ENCODE measurements around the gene IGSF11.
"Not testable (repeated sequence)": the region's sequence is repeated elsewhere in the genome, so short reads cannot be mapped to it uniquely, and the experiment has no call there.

Gene IGSF11
- total RNA-seq = 0 to 0.32 (median 0.02) reads per million in 18 experiments

DNA sequence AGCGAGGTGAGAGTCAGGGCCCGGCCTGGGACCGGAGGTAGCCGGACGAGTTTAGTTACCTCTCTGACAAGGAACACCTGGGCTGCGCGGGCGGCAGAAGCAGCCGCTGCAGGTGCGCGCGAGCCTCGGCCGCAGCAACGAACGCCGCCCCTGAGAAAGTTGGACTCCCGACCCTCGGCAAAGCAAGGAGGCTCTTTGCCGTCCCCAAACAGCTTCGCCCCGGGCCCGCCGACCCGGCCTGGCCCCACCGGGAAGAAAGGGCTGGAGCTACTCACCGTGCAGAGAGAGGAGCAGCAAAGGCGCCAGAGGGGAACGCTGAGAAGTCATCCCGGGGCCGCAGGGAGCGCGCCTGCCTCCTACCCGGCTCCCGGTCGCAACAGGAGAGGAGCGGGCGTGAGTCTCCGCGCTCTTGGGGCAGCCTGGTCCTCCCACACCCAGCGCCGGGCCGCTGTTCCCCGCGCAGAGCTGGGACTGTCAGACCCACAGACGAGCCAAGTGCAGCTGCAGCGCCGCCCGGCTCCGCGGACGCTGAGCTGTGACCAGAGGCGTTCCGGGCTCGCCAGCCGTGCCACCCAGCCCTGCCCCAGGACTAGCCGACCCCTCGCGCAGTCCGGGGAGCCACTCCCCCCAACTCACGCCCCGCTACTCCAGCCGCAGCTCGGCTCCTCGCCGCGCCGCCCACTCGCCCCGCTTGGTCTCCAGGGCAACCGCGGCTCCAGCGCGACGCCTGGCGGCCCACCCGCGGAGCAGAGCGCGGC is at the start of gene IGSF11:
Gene IGSF11 (minus strand): TSS at position 591 of the 758 bp plus-strand sequence. CDS start 264 bp downstream, at position 327.
- peak in 1 of 2 donors; percentile 24 for DNase-seq

GRCh38 chr3:119080364-119080763 is 45.7 kb upstream of the IGSF11 start:
- no peak for DNase-seq

DNA sequence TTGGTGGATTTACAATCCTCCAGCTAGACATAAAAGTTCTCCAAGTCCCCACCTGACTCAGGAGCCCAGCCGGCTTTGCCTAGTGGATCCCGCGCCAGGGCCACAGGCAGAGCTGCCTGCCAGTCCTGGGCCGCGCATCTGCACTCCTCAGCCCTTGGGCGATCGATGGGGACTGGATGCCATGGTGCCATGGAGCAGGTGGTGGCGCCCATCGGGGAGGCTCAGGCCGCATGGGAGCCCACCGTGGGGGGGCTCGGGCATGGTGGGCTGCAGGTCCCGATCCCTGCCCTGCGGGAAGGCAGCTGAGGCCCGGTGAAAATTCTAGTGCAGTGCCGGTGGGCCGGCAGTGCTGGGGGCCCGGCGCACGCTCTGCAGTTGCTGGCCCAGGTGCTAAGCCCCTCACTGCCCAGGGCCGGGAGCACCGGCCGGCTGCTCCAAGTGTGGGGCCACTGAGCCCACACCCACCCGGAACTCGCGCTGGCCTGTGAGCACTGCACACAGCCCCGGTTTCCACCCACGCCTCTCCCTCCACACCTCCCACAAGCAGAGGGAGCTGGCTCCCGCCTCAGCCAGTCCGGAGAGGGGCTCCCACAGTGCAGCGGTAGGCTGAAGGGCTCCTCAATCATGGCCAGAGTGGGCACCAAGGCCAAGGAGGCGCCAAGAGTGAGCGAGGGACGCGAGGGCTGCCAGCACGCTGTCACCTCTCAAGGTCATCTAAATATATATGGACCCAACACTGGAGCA is 38.8 kb upstream of the IGSF11 start:
- no peak for DNase-seq

GRCh38 chr3:119072451-119072850 is 37.8 kb upstream of the IGSF11 start:
- DNase-seq = not testable (repeated sequence)

- no peak for DNase-seq
Measured at GRCh38 chr3:119069725-119070124, 35.1 kb upstream of the IGSF11 start.

DNA sequence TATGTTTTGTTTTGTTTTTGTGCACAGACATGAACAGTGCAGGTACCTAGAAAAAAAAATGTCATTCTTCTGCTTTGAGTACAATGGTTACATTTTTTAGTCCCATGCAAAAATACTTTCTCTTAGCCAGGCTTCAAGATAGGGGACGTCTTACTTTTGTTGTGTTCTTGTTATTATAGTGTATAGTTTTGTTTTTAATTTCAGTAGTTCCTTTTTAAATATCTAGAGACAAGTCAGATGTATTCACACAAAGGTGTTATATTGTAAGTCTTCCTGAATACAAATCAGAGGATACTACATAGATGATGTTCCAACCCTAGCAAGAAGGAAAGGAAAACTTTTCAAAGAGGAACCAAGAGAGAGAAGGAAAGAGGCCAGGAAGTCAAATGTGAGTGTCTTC is 28.8 kb upstream of the IGSF11 start:
- DNase-seq = no peak

DNA sequence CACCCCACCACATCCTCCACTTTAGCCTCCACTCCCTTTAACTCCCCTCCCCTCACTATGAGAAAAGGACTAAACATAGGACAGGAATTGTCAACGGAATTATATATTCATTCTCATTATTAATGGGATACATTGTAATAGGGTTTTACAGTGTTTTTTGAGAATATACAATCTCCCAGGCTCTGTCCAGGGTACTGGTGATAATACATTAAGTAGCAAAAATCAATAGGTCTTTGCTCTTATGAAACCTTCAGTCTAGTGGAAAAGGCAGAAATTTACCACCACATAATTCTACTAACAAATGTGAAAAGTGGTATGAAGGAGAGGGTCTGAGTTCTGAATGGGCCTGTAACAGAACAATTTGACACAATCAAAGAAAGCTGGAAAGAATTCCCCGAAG is 28.2 kb upstream of the IGSF11 start:
- no peak for DNase-seq

- no peak for DNase-seq
Measured at GRCh38 chr3:119044593-119044992, 9.9 kb upstream of the IGSF11 start.

- DNase-seq = no peak
Measured at GRCh38 chr3:119042162-119042561, 7.5 kb upstream of the IGSF11 start.

DNA sequence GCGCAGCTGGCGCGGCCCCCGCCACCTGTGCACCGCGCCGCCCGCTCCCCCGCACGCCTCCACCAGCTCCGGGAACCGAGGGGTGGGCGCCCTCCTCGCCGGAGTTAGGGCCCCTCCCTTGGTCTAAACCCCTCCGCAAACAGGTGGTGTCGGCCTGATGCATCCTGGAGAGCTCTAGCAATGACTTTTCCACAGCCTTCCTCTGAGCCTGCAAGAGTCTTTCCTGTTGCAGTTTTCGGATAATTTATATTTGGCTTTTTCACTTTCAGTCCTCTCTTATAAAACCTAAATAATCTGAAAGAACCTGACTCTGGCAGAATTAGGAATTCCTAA is 334 bp upstream of the IGSF11 start:
- DNase-seq = no peak

DNA sequence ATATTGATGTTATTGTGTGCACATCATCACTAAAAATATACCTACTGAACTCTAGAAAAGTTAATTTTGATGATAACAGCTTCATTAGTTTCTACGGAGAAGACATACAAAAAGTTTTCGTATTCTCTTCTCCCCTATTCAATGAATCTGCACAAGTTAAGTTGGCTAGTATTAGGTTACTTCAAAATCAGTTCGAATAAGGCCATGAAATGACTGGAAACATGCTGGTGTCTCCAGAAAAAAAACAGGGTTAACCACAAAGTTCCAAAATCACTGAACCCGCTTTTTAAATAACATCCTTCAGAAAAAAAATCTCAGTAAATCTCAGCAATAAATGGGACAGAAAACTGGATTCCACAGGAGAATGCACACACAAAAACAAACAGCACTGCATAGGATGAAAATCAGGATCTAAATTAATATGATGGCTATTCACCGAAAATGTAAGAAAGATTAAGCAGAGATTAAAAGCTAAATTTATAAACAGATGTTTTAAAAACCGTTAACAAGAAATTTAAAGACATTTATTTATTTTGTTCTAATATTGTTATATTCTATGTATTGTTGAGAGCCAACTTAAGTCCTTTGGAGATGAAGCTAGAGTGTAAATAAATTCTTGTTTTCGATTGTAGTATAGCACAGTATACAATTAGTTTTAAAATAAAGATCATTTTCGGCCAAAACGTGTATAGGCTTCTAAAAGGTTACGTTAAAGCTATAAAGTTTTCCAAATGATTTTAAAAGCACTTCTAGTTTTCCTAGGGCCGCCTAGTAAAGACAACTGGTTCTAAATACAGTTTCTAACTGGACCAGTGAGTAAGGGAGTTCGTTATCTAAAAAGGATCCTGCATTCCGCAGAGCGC is 1.0 kb downstream of the IGSF11 start:
- DNase-seq = no peak

DNA sequence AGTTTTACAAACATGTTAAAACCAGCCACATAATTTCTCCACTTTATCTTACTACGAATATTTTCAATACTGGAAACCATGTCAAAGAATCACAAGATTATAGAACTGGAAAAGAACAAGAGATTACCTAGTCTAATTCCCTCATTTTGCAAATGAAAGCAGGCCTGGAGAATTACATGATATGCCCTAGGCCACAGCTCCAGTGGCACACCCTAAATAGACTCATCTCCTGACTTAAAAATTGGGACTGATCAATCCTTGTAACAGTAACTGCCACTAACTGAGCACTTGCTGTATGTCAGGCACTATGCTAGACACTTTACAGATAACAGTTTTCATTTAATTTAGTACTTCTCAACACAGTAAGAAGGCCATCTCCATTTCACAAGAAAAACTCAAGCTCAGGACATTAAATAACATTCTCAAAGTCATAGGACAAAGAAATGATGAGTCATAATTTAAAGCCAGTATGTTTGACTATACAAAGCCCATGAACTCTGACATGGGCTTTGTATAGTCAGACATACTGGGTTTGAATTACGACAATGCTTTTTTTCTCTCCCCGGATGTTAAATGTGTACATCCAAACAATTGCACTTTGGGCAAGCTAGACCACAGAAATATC is 9.4 kb downstream of the IGSF11 start:
- no peak for DNase-seq

- DNase-seq = no peak
Measured at GRCh38 chr3:119019767-119020518, 14.7 kb downstream of the IGSF11 start.

- DNase-seq = no peak
Measured at GRCh38 chr3:119018690-119019463, 15.8 kb downstream of the IGSF11 start.

- DNase-seq = no peak
Measured at GRCh38 chr3:119015942-119016341, 18.7 kb downstream of the IGSF11 start.

DNA sequence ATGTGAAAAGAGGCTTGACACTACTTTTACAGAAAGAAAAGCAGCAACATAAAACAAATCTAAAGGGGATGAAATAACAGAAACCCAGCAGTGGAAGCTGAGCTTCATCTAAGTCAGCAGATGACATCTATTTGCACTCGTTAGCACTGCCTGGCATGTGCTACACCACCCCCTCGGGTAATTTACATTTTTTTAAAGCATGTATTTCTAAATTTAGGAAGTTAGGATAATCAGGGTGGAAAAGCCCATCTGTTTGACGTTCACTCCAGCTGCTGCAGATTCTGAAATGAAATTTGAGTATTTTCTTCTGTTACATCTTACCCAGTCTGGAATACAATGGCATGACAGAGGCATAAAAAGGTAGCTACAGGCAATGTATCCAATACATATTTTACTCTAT is 20.7 kb downstream of the IGSF11 start:
- DNase-seq = no peak

GRCh38 chr3:119011528-119011927 is 23.1 kb downstream of the IGSF11 start:
- no peak for DNase-seq

DNA sequence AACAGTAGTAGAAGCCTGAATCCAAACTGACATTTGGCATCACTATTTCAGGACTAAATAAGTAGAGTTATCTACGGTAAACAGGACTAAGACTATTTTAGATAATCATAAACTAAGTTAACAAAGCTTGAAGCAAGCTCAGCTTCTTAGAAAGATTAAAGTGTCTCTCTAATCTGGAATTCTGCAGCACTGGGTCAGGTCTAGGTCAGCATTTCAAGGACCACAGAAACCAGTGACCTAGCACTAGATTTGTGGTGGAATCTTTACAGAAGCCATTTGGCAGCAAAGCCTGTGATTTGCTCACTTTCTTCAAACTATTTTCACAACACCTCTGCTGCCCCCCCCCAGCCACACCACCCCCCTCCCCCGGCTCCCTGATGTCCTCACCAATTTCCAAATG is 37.5 kb downstream of the IGSF11 start:
- DNase-seq = no peak

DNA sequence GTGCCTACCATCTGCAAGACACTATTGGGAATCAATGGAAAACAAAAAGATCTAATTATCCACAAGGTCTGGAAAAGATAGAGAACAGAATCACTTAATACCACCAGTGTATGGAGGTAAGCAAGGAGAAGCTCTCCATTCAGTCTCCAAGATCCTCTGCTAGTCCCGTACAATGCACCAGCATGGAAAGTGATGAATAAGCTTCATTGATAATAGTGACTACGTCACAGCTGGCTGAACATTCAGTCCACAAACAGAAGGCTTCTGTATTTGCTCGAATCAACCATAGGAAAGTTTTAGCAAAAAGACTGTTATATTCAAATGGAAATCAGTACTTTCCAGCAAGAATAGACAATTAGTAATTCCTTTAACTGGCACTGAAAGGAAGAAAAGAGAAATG is 42.9 kb downstream of the IGSF11 start:
- DNase-seq = no peak

- DNase-seq = no peak
Measured at GRCh38 chr3:118990823-118991560, 43.7 kb downstream of the IGSF11 start.
